ENCODE measurements around the gene AOAH.

AOAH gene

GRCh38 chr7:36472141-36472729 lies 252.1 kb downstream of the AOAH start:
- TF ChIP-seq ZNF8 (CRISPR knock-in tag; IDR thresholded peaks at IDR 0.05) = no peak
- no peak for TF ChIP-seq ZC3H10 (CRISPR knock-in tag; IDR thresholded peaks at IDR 0.05)
- TF ChIP-seq CSDC2 (CRISPR knock-in tag; IDR thresholded peaks at IDR 0.05) = no peak
- no peak for TF ChIP-seq TCF4 (CRISPR knock-in tag; IDR thresholded peaks at IDR 0.05; ENCODE audit: borderline replicate concordance)
- TF ChIP-seq ISL1 (CRISPR knock-in tag; IDR thresholded peaks at IDR 0.05) = no peak
- TF ChIP-seq CSRNP3 (CRISPR knock-in tag; IDR thresholded peaks at IDR 0.05) = no peak
- TF ChIP-seq PPARA (CRISPR knock-in tag; IDR thresholded peaks at IDR 0.05; ENCODE audit: borderline replicate concordance) = no peak
- TF ChIP-seq PATZ1 (CRISPR knock-in tag; IDR thresholded peaks at IDR 0.05; ENCODE audit: borderline replicate concordance) = no peak
- TF ChIP-seq TOX (CRISPR knock-in tag; IDR thresholded peaks at IDR 0.05; ENCODE audit: borderline replicate concordance) = no peak
- no peak for TF ChIP-seq TSHZ2 (CRISPR knock-in tag; IDR thresholded peaks at IDR 0.05)
- no peak for TF ChIP-seq CREB5 (CRISPR knock-in tag; IDR thresholded peaks at IDR 0.05; ENCODE audit: low read depth)
- no peak for TF ChIP-seq GLIS3 (CRISPR knock-in tag; IDR thresholded peaks at IDR 0.05)
- TF ChIP-seq ZFP3 (CRISPR knock-in tag; IDR thresholded peaks at IDR 0.05) = no peak
- TF ChIP-seq BACH2 (CRISPR knock-in tag; IDR thresholded peaks at IDR 0.05; ENCODE audit: borderline replicate concordance) = no peak
- TF ChIP-seq POU6F1 (CRISPR knock-in tag; IDR thresholded peaks at IDR 0.05; ENCODE audit: borderline replicate concordance, low read depth) = no peak
- no peak for TF ChIP-seq ZNF70 (CRISPR knock-in tag; IDR thresholded peaks at IDR 0.05)
- no peak for TF ChIP-seq OSR1 (CRISPR knock-in tag; IDR thresholded peaks at IDR 0.05)
- no peak for TF ChIP-seq SNAI2 (CRISPR knock-in tag; IDR thresholded peaks at IDR 0.05)
- no peak for TF ChIP-seq ESRRG (CRISPR knock-in tag; IDR thresholded peaks at IDR 0.05)
- no peak for ATAC-seq

GRCh38 chr7:36469236-36469635 lies 255.1 kb downstream of the AOAH start:
- TF ChIP-seq TOX (CRISPR knock-in tag; IDR thresholded peaks at IDR 0.05; ENCODE audit: borderline replicate concordance) (no peak), ISL1 (CRISPR knock-in tag; IDR thresholded peaks at IDR 0.05) (0 out of 2 replicates have a peak, but pooled peaks have one; percentile 3)
- peak; percentile 48 for ATAC-seq

GRCh38 chr7:36468370-36469101 lies 255.8 kb downstream of the AOAH start:
- peak; percentile 47 for ATAC-seq
- no peak for TF ChIP-seq ISL1 (CRISPR knock-in tag; IDR thresholded peaks at IDR 0.05)
- TF ChIP-seq RARB (CRISPR knock-in tag; IDR thresholded peaks at IDR 0.05) = no peak
- TF ChIP-seq ZNF565 (CRISPR knock-in tag; conservative IDR thresholded peaks at IDR 0.05; ENCODE audit: low read depth) = no peak
- no peak for TF ChIP-seq CREB5 (CRISPR knock-in tag; IDR thresholded peaks at IDR 0.05; ENCODE audit: low read depth)
- no peak for TF ChIP-seq GLIS3 (CRISPR knock-in tag; IDR thresholded peaks at IDR 0.05)
- TF ChIP-seq PPARA (CRISPR knock-in tag; IDR thresholded peaks at IDR 0.05; ENCODE audit: borderline replicate concordance) = no peak
- TF ChIP-seq ESRRG (CRISPR knock-in tag; IDR thresholded peaks at IDR 0.05) = no peak
- no peak for TF ChIP-seq ARNTL (CRISPR knock-in tag; IDR thresholded peaks at IDR 0.05; ENCODE audit: borderline replicate concordance, low read depth)
- no peak for TF ChIP-seq ZNF8 (CRISPR knock-in tag; IDR thresholded peaks at IDR 0.05)
- no peak for TF ChIP-seq CSDC2 (CRISPR knock-in tag; IDR thresholded peaks at IDR 0.05)
- TF ChIP-seq TSHZ2 (CRISPR knock-in tag; IDR thresholded peaks at IDR 0.05) = no peak
- no peak for TF ChIP-seq ZNF70 (CRISPR knock-in tag; IDR thresholded peaks at IDR 0.05)
- no peak for TF ChIP-seq SNAI2 (CRISPR knock-in tag; IDR thresholded peaks at IDR 0.05)
- TF ChIP-seq TCF4 (CRISPR knock-in tag; IDR thresholded peaks at IDR 0.05; ENCODE audit: borderline replicate concordance) = no peak

All from SK-N-SH treated with all-trans-retinoic acid at 6 μM for 48 hours (cell line).